ENCODE data around the gene RNF135. TPM values are rescaled to one million over a fixed set of nuclear protein-coding genes. Genes with fewer than 3 reads are reported as not detected.
"Not testable (repeated sequence)": the region's sequence is repeated elsewhere in the genome, so short reads cannot be mapped to it uniquely, and the experiment has no call there.

The RNF135 gene
- total RNA-seq, 1 donor = 10.7 TPM

DNA sequence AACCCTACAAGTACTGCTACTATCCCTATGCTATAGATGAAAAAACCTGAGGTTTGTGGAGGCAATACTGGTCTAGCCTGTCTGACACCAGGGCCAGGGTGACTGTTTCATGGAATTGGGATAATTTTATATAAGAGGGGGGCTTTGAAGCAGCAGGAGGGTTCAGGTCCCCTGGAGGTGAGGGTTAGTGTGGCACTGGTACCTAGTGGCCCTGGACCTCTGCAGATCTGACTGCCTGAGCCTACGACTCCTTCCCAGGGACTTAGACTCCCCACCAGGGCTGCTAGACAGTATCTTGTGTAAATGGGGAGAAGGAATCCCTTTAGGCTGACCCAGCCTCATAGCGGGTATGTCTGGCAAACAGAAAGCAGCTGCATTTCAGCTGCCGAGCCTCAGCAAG is 42.3 kb upstream of the RNF135 start:
- no peak for TF ChIP-seq CTCF (IDR thresholded peaks at IDR 0.05; ENCODE audit: insufficient read depth, low read length)
- no peak for DNase-seq (ENCODE audit: low read depth)
- H3K4me3 ChIP-seq (ENCODE audit: low read depth, low read length) = no peak overlapping the region

- no peak for TF ChIP-seq CTCF (IDR thresholded peaks at IDR 0.05; ENCODE audit: insufficient read depth, low read length)
- no peak overlapping the region for H3K4me3 ChIP-seq (ENCODE audit: low read depth, low read length)
- DNase-seq (ENCODE audit: low read depth) = no peak
Observed at GRCh38 chr17:30929081-30929633, 41.7 kb upstream of the RNF135 start.

- H3K4me3 ChIP-seq (ENCODE audit: low read depth, low read length); DNase-seq (ENCODE audit: low read depth): not testable (repeated sequence)
Observed at GRCh38 chr17:30929861-30930260, 41.0 kb upstream of the RNF135 start.

DNA sequence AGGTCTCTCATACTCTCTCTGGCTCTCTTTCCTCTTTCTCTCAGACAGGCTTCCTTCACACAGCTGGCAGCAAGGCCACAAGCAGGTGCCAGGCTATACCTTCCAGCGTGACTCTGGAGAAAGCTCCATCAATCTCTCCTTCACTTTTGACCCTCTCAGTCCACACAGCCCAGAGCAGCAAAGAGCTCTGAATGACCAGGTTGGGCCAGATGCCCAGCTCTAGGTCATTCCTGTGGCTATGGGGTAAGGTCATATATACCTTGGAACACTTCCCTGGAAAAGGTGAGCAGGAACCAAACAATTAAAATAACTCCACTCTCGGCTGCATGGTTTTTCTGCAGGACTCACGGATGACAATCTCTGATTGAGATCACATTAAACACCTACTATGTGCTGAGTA is 40.3 kb upstream of the RNF135 start:
- no peak for DNase-seq (ENCODE audit: low read depth)
- TF ChIP-seq CTCF (IDR thresholded peaks at IDR 0.05; ENCODE audit: insufficient read depth, low read length) = no peak
- H3K4me3 ChIP-seq (ENCODE audit: low read depth, low read length) = no peak overlapping the region

DNA sequence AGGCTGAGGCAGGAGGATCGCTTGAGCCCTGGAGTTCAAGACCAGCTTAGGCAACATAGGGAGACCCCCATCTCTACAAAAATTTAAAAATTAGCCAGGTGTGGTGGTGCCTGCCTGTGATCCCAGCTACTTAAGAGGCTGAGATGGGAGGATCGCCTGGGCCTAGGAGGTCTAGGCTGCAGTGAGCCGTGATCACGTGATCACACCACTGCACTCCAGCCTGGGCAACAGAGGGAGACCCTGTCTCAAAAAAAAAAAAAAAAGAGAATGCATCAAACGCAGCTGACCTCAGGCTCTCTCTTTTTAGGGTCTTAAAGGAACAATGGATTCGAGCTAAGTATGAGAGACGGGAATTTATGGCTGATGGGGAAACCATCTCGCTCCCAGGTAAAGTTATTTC is 39.3 kb upstream of the RNF135 start:
- not testable (repeated sequence) for H3K4me3 ChIP-seq (ENCODE audit: low read depth, low read length); DNase-seq (ENCODE audit: low read depth)

DNA sequence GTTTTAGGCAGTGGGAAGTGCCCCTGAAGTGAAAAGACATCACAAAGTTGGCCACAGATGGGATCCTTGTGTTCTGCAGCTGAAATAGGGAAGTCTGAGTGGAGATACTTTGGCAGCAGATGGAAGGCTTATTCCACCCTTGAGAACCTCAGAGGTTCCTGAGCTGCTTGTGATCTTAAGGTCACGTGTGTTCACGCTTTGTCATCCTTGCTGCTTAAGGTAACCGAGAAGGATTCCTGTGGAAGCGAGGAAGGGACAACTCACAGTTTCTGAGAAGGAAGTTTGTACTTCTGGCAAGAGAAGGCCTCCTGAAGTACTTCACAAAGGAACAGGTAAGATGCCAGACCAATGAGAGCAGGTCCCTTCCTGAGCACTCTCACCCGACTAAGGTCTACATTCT is 36.9 kb upstream of the RNF135 start:
- H3K4me3 ChIP-seq (ENCODE audit: low read depth, low read length) = no peak overlapping the region
- TF ChIP-seq CTCF (IDR thresholded peaks at IDR 0.05; ENCODE audit: insufficient read depth, low read length) = no peak
- no peak for DNase-seq (ENCODE audit: low read depth)

GRCh38 chr17:30939051-30939689 is 31.7 kb upstream of the RNF135 start:
- no peak for TF ChIP-seq CTCF (IDR thresholded peaks at IDR 0.05; ENCODE audit: insufficient read depth, low read length)
- H3K4me3 ChIP-seq (ENCODE audit: low read depth, low read length) = no peak overlapping the region
- DNase-seq (ENCODE audit: low read depth) = no peak
